Measurements from ENCODE around the gene PTX4. TPM values are rescaled to one million over a fixed set of nuclear protein-coding genes. Genes with fewer than 3 reads are reported as not detected.

Gene PTX4
- total and polyA plus RNA-seq, 9 of the 15 experiments (the other 6 are each of a cell fraction or from before 2014, with no cell fraction given): 0.11 TPM; not detected in 8

GRCh38 chr16:1474796-1475551 is 13.8 kb downstream of the PTX4 start, which contains the start of gene CLCN7 (continued):
- TF ChIP-seq ZBTB40 (IDR thresholded peaks at IDR 0.05) (no peak; the same call in 1 of the 2 replicates), ZBTB40 (CRISPR knock-in tag; IDR thresholded peaks at IDR 0.05) (peak; percentile 36; the same call in 1 of the 2 replicates), MYNN (IDR thresholded peaks at IDR 0.05) (no peak), MYNN (CRISPR knock-in tag; IDR thresholded peaks at IDR 0.05) (no peak), USF1 (CRISPR knock-in tag; IDR thresholded peaks at IDR 0.05) (peak; percentile 98), HDAC2 (IDR thresholded peaks at IDR 0.05) (no peak), GTF3C2 (IDR thresholded peaks at IDR 0.05; ENCODE audit: borderline replicate concordance, extremely low read depth, insufficient read length) (no peak), HIVEP1 (CRISPR knock-in tag; IDR thresholded peaks at IDR 0.05) (no peak; the same call in 1 of the 2 replicates), HDAC8 (tag; IDR thresholded peaks at IDR 0.05) (peak; percentile 56; the same call in 1 of the 2 replicates), SIN3B (IDR thresholded peaks at IDR 0.05; ENCODE audit: low read depth) (peak; percentile 98), CEBPZ (IDR thresholded peaks at IDR 0.05; ENCODE audit: borderline replicate concordance, low read depth, low read length) (no peak)
